A549 treated with Hydrocortisone at 1 μM for 4 hours (cell line): ENCODE measurements around the gene ZC3H4. TPM values are rescaled to one million over a fixed set of nuclear protein-coding genes. Genes with fewer than 3 reads are reported as not detected.

Experiments
- total RNA-seq: library from RNA; stranded (reverse); fragments of 200-300 nt; extraction: Qiagen RNA extraction; gene quantifications from 5 replicates; pipeline ENCODE4 v1.2.3, GENCODE V29; 2022

Gene ZC3H4
- total RNA-seq: 20.1 to 27.0 TPM (median 21.0 TPM) in 5 replicates

GRCh38 chr19:47112997-47113849 lies at the start of gene ZC3H4:
Gene ZC3H4 (minus strand): TSS chr19:47113776. CDS start chr19:47112584, 1,192 bp downstream.

GRCh38 chr19:47130589-47131227 lies 17.1 kb upstream of the ZC3H4 start, which contains the start of gene SAE1:
Gene SAE1 (plus strand): TSS chr19:47130835. CDS start chr19:47130931, 96 bp downstream.

GRCh38 chr19:47019431-47020041 lies 94.0 kb downstream of the ZC3H4 start, which contains the start of gene NPAS1:
Gene NPAS1 (plus strand): TSS chr19:47019837. CDS start chr19:47021048, 1,211 bp downstream.

Other genes starting within 250 kb of the ZC3H4 start
- 4.8 to 9.1 TPM (median 6.5 TPM) in 5 replicates for gene NPAS1, start 93.9 kb downstream of the ZC3H4 start, total RNA-seq
- gene TMEM160, start 65.2 kb downstream of the ZC3H4 start, total RNA-seq: 26.4 to 80.9 TPM (median 77.6 TPM) in 5 replicates
- 197 to 260 TPM (median 209 TPM) in 5 replicates for gene SAE1, start 17.1 kb upstream of the ZC3H4 start, total RNA-seq
- 16.3 to 29.6 TPM (median 27.1 TPM) in 5 replicates for gene BBC3, start 117.4 kb upstream of the ZC3H4 start, total RNA-seq
- 21.7 to 26.3 TPM (median 23.8 TPM) in 5 replicates for gene CCDC9, start 142.7 kb upstream of the ZC3H4 start, total RNA-seq
- 3.6 to 11.0 TPM (median 10.2 TPM) in 5 replicates for gene INAFM1, start 161.1 kb upstream of the ZC3H4 start, total RNA-seq
- gene C5AR1, start 196.1 kb upstream of the ZC3H4 start, total RNA-seq: 1.5 to 2.8 TPM (median 2.1 TPM) in 5 replicates
- 8.7 to 15.7 TPM (median 10.6 TPM) in 5 replicates for gene C5AR2, start 218.4 kb upstream of the ZC3H4 start, total RNA-seq
- 31.8 to 37.2 TPM (median 35.8 TPM) in 5 replicates for gene DHX34, start 235.5 kb upstream of the ZC3H4 start, total RNA-seq